Astrocyte of the spinal cord (primary cell): Measurements from ENCODE around the gene TRAT1.

Experiments
- DNase-seq: peaks from one replicate; pipeline ENCODE4 v3.0.0; 2011; ENCODE audit warnings: low read depth, low spot score
- H3K4me3 ChIP-seq: 2 replicates; pipeline ENCODE4 v1.5.1; 2011; ENCODE audit warnings: low read depth, mild to moderate bottlenecking, low read length, moderate library complexity
- in situ Hi-C: cut with HindIII; loops from 2 replicates; pipeline ENCODE4 v1.10.0; 2017; ENCODE audit warnings: low sequenced_read_pairs
- TF ChIP-seq, protein P1 (sequence below): IDR thresholded peaks from 2 replicates; pipeline ENCODE4 v1.5.1; 2012; ENCODE audit warnings: low read depth, mild to moderate bottlenecking, low read length, inconsistent platforms

TRAT1 gene, protein sequence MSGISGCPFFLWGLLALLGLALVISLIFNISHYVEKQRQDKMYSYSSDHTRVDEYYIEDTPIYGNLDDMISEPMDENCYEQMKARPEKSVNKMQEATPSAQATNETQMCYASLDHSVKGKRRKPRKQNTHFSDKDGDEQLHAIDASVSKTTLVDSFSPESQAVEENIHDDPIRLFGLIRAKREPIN

DNA sequence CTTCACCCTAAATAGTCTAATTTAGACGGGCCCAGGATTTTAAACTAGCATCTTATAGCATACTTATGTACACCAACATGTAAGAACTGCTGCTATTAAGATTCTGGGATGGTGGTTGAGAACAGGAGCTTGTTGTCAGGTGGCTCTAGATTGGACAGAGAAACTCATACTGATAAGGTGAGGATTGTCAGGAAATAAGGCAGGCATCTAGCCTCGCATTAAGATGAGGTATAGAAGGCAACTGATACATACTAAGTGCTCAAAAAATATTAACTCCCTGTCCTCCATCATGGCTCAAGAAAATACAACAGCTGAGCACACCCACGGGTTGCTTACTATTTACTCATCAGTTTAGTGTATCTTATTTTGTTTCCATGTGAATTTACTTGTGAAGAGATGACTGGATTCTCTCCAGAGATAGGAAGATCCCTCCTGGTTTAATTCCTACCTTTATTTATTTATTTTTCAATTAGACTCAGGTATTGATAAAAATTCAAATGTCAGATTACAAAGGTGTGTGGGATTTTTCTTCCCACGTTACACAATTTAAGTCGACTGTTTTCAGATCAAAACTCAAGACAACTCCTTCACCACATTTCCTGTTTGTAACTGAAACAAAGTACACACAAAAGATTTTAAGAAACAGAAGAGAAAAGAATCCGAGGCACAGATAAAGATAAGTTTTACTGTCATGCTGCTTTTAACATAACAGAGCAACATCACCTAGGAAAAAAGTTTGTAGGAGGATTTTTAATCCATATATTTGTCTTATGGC, at the start of gene TRAT1:
Gene TRAT1, plus strand, starts transcription at position 664 of the 775 bp plus-strand sequence. CDS start 142 bp downstream, outside the sequence.
- H3K4me3 ChIP-seq: no peak within 1 kb of the TSS
- DNase-seq: no peak
- TF ChIP-seq, protein P1, sequence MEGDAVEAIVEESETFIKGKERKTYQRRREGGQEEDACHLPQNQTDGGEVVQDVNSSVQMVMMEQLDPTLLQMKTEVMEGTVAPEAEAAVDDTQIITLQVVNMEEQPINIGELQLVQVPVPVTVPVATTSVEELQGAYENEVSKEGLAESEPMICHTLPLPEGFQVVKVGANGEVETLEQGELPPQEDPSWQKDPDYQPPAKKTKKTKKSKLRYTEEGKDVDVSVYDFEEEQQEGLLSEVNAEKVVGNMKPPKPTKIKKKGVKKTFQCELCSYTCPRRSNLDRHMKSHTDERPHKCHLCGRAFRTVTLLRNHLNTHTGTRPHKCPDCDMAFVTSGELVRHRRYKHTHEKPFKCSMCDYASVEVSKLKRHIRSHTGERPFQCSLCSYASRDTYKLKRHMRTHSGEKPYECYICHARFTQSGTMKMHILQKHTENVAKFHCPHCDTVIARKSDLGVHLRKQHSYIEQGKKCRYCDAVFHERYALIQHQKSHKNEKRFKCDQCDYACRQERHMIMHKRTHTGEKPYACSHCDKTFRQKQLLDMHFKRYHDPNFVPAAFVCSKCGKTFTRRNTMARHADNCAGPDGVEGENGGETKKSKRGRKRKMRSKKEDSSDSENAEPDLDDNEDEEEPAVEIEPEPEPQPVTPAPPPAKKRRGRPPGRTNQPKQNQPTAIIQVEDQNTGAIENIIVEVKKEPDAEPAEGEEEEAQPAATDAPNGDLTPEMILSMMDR: no peak

DNA sequence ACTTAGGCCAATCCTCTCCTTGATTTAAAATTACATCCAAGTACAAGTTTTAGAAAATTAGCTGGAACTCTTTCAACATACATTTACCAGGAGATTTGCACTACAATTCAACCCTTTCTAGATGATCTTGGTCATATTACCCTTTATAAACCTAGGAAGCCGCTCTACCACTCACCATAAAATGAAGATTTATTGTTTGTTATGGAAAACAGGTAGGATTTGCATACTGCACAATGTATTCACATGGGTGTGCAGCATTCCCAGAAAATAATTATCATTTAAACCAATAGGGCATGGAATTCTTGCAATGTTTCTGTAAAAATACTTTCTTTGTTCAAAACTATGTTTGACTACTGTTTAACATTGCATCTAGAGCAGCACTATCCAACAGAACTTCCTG, 46.9 kb upstream of the TRAT1 start:
- DNase-seq: no peak
- TF ChIP-seq, protein P1: no peak
- in situ Hi-C loops: no loop called here

More for the DNA sequence above, at the start of gene TRAT1:
- in situ Hi-C loops: no loop called here

DNA sequence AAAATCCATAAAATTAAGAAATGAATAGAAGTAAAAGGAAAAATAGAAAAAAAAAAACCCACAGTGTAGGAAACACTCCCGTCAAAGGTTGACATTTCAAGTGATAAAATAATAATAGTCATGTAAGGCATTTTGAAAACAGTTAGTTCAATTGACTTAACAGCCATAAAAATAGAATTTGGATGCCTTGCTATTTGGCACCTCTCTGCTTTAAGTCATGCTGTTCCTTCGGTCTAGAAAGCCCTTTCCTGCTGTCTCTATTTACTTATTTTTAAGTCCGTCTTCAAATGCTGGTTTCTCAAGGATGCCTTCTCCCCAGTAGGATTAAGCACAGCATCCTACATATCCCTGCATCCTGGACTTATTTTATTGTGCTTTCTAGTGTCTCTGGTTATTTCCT, 43.1 kb upstream of the TRAT1 start:
- DNase-seq: no peak
- no peak overlapping the region for H3K4me3 ChIP-seq
- in situ Hi-C loops: no loop called here
- TF ChIP-seq, protein P1: no peak

More for the DNA sequence above, 46.9 kb upstream of the TRAT1 start:
- H3K4me3 ChIP-seq: no peak overlapping the region

DNA sequence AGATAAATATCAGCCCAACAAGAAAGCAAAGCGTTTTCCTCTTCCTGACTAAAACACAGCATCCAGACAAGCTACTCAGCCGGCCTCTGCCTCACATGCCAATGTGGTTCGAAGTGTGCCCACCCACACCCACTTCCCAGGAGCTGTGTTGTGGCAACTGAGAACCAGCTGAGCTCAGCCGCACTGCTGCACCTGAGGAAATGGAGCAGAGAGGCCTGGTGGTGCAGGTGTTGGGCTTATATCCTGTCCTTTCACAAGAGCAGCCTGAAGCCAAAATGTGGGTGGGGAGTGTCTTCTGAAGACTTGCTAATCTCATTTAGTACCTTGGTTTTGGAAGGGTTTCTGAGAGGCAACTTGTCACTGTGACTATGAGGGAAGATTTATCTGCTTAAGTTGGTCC, 42.4 kb upstream of the TRAT1 start:
- TF ChIP-seq, protein P1: no peak
- no peak for DNase-seq
- no peak overlapping the region for H3K4me3 ChIP-seq
- in situ Hi-C loops: no loop called here

DNA sequence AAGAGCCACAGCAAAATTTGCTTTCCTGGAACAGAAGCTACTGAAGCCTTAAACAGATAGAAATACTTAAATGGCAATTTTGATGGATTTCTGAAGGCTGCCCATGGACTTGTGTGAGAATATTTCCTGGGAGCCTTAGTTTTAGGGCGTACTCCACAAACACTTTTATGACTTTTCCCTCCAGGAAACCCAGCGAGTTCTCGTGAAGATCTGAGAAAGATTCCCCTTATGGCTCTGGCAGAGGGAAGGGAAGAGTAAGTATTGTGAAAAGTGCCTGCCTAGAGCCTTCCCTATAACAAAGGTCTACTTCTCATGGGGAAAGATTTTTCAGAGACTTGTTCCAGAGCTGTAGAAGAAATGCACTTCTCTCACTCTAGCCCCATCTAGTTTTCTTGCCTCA, 31.1 kb upstream of the TRAT1 start:
- TF ChIP-seq, protein P1: no peak
- in situ Hi-C loops: no loop called here
- H3K4me3 ChIP-seq: no peak overlapping the region
- DNase-seq: no peak

DNA sequence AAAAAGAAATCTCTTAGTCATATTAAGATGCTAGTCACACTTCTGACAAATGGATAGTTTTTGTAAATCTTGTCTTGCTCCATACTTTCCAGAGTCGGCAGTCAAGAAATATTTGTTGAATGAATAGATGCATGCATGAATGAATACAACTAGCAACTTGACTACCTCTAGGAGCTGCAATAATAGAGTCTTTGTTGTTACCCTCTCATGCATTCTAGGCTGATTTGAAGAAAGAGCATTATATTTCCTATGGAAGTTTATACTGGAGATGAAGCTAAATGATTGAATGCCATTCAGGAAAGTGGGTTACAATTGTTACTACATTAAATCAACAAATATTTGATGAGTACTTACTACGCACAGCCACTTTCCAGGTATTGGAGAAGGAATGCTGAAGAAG, 18.1 kb upstream of the TRAT1 start:
- TF ChIP-seq, protein P1: no peak
- in situ Hi-C loops: no loop called here
- no peak overlapping the region for H3K4me3 ChIP-seq
- DNase-seq: no peak
